ENCODE data around the gene SUMO3.
"Not testable (repeated sequence)": the region's sequence is repeated elsewhere in the genome, so short reads cannot be mapped to it uniquely, and the experiment has no call there.

SUMO3 gene

DNA sequence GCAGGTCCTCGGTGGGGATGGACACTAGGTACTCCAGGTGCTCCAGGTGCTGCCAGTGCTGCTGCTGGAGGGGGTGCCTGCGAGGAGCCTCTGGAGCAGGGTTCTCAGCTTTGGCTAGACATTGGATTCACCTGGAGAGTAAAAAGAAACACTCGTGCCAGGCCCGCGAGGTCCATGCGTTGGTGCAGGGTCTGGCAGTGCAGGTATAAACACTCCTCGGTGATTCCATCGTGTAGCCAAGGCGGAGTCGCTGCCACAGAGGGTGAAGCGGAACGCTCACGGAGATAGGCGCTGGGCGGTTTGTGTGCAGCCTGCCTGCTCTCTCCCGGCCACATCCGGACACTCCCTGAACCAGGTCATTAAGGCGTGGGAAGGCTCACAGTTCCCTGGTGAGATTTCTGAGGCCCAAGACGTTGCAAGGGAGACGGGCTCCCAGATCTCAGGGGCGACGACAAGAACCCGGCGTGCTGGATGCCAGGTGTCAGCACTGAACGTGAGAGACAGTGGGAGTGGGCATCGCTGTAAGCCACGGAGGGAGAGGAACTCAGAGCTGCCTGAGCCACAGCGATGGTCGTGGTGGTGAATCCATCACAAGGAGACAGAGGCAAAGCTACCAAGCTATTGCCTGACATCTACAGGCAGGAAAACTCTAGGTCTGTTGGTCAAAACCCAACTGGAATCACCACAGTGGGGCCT, 17.2 kb upstream of the SUMO3 start:
- no peaks in the 10 kb centered on the region for H3K36me3 ChIP-seq (ENCODE audit: control insufficient read depth, insufficient read depth, low read length)
- H3K27me3 ChIP-seq (ENCODE audit: control insufficient read depth, insufficient read depth, low read length): no peaks in the 10 kb centered on the region
- H3K9ac ChIP-seq (ENCODE audit: low read depth, low read length): no peak overlapping the region
- no peaks in the 10 kb centered on the region for H3K4me1 ChIP-seq (ENCODE audit: control insufficient read depth, insufficient read depth, low read length)
- H3K4me3 ChIP-seq (ENCODE audit: low read depth, low read length): no peak overlapping the region
- no peaks in the 10 kb centered on the region for H3K9me3 ChIP-seq (ENCODE audit: control insufficient read depth, insufficient read depth, low read length)

DNA sequence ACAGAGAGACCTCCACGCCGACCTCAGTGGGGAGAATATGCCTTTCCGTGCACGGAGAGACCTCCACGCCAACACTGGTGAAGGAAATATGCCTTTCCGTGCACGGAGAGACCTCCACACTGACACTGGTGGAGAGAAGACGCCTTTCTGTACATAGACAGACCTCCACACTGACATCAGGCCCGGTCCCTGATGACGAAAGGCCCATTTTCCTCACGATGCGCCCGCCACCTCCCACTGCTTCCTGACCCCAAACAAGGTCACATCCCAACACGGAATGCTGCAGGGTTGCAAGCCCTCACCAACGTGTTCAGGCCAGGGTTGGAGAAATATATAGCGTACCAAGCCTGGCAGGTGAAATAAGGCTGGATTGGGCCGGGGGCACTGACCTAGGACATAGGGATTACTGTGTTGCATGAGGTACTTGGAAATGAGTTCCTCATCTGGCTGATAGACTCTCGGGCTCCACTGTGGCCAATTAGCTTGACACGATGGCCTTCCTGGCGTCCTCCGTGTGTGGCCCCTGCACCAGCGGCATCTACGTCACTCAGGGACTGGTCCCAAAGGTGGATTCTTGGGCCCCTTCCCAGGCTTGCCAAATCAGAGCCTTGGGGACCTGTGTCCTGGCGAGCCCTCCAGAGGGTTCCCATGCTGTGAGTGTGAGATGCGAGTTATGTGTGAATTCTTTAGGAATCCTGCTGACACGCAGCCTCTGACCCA, 16.5 kb upstream of the SUMO3 start:
- Histone ChIP-seq H3K4me3 (ENCODE audit: low read depth, low read length) (no peak overlapping the region), H3K27me3 (ENCODE audit: control insufficient read depth, insufficient read depth, low read length) (no peaks in the 10 kb centered on the region), H3K9me3 (ENCODE audit: control insufficient read depth, insufficient read depth, low read length) (no peaks in the 10 kb centered on the region), H3K9ac (ENCODE audit: low read depth, low read length) (no peak overlapping the region), H3K4me1 (ENCODE audit: control insufficient read depth, insufficient read depth, low read length) (no peaks in the 10 kb centered on the region), H3K36me3 (ENCODE audit: control insufficient read depth, insufficient read depth, low read length) (no peaks in the 10 kb centered on the region)

DNA sequence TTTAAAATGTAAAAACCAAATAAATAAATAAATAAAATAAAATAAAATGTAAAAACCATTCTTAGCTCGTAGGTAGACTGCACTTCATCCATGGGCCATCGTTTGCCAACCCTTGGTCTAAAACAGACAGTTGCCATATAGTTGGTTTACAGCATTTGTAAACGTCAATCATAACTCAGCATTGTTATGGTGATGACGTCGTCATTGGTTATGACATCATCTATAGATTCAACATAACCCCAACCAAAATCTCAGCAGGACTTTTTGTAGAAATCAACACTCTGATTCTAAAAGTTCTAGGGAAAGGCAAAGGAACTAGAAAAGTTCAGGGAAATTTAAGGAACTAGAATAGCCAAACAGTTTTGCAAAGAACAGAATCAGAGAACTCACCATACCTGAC, 15.8 kb upstream of the SUMO3 start:
- Histone ChIP-seq H3K4me1 (ENCODE audit: control insufficient read depth, insufficient read depth, low read length) (no peaks in the 10 kb centered on the region), H3K9me3 (ENCODE audit: control insufficient read depth, insufficient read depth, low read length) (no peaks in the 10 kb centered on the region), H3K9ac (ENCODE audit: low read depth, low read length) (no peak overlapping the region), H3K36me3 (ENCODE audit: control insufficient read depth, insufficient read depth, low read length) (no peaks in the 10 kb centered on the region), H3K4me3 (ENCODE audit: low read depth, low read length) (no peak overlapping the region), H3K27me3 (ENCODE audit: control insufficient read depth, insufficient read depth, low read length) (no peaks in the 10 kb centered on the region)

DNA sequence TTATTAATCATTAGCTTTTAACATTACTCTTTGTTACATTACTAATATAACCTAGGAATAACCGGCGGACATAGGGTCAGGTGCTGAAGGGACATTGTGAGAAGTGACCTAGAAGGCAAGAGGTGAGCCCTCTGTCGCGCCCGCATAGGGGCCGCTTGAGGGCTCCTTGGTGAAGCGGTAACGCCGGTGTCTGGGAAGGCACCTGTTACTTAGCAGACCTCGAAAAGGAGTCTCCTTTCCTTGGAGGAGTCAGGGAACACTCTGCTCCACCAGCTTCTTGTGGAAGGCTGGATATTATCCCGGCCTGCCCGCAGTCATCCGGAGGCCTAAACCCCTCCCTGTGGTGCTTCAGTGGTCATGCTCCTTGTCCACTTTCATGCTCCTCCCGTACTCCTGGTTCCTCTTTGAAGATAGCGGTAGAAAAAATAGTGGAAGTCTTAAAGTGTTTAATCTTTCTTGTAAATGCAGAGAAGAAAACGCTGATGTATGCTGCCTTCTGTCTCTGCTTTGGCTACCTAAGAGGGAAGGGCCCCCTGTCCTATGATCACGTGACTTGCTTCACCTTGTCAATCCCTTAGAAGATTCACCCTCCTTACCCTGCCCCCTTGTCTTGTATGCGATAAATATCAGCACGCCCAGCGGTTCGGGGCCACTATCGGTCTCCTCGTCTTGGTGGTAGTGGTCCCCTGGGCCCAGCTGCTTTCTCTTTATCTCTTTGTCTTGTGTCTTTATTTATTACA, 14.8 kb upstream of the SUMO3 start:
- H3K27me3 ChIP-seq (ENCODE audit: control insufficient read depth, insufficient read depth, low read length); H3K9me3 ChIP-seq (ENCODE audit: control insufficient read depth, insufficient read depth, low read length): not testable (repeated sequence)

DNA sequence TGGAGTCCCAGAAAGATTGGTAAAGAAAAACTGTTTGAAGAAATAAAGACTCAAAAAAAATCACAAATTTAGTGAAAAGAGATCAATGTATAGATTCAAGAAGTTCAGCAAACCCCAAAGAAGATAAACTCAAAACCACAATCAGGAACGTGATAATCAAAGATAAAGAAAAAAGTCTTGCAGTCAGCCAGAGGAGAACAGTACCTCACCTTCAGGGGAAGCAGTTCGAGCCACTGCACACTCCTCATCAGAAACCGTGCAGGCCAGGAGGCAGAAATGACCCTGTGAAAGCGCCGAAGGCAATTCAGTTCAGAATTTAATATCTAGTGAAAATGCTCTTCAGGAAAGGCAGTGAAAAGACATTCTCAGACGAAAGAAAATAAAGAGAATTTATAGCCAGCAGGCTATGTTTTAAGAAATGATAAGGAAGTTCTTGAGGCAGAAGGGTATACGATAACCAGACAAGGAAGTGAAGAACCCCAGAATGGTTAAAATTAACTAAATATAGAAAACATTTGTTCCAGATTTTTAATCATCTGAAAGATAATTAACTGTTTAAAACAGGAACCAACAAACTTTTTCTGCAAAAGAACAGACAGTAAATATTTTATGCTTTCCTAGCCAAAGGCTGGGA, 13.5 kb upstream of the SUMO3 start:
- Histone ChIP-seq H3K36me3 (ENCODE audit: control insufficient read depth, insufficient read depth, low read length) (no peaks in the 10 kb centered on the region), H3K27me3 (ENCODE audit: control insufficient read depth, insufficient read depth, low read length) (no peaks in the 10 kb centered on the region), H3K9ac (ENCODE audit: low read depth, low read length) (no peak overlapping the region), H3K4me1 (ENCODE audit: control insufficient read depth, insufficient read depth, low read length) (no peaks in the 10 kb centered on the region), H3K9me3 (ENCODE audit: control insufficient read depth, insufficient read depth, low read length) (no peaks in the 10 kb centered on the region), H3K4me3 (ENCODE audit: low read depth, low read length) (no peak overlapping the region)

More for the DNA sequence above, 14.8 kb upstream of the SUMO3 start:
- H3K9ac ChIP-seq (ENCODE audit: low read depth, low read length); H3K36me3 ChIP-seq (ENCODE audit: control insufficient read depth, insufficient read depth, low read length); H3K4me1 ChIP-seq (ENCODE audit: control insufficient read depth, insufficient read depth, low read length); H3K4me3 ChIP-seq (ENCODE audit: low read depth, low read length): not testable (repeated sequence)

DNA sequence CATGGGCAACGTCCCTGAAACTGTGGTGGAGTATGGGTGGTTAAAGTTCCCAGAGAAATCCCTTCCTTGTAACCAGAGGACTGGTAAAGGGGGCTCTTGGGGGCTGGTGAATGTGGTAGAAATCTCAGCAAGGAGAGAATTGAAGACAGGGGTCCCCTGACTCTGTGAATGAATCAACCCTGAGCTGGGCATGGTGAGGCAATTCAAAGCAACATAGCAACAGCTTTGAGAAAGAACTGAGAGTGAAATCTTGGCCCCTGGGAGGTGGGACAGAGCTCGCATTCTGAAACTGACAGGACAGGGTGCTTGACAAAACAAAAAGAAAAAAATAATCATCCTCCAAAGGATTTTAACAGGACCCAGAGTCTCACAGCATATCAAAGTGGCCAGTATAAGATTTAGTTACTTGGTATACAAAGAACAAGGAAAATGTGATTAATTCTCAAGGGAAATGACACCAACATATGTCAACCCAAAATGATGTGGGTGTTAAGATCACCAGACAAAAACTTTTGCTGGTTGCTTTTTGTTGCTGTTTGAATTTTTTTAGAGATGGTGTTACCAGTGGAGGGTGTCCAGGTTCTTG, 11.7 kb upstream of the SUMO3 start:
- H3K4me1 ChIP-seq (ENCODE audit: control insufficient read depth, insufficient read depth, low read length): no peaks in the 10 kb centered on the region
- no peaks in the 10 kb centered on the region for H3K36me3 ChIP-seq (ENCODE audit: control insufficient read depth, insufficient read depth, low read length)
- H3K4me3 ChIP-seq (ENCODE audit: low read depth, low read length): no peak overlapping the region
- H3K27me3 ChIP-seq (ENCODE audit: control insufficient read depth, insufficient read depth, low read length): no peaks in the 10 kb centered on the region
- no peaks in the 10 kb centered on the region for H3K9me3 ChIP-seq (ENCODE audit: control insufficient read depth, insufficient read depth, low read length)
- no peak overlapping the region for H3K9ac ChIP-seq (ENCODE audit: low read depth, low read length)

- no peaks in the 10 kb centered on the region for H3K27me3 ChIP-seq (ENCODE audit: control insufficient read depth, insufficient read depth, low read length)
- H3K4me1 ChIP-seq (ENCODE audit: control insufficient read depth, insufficient read depth, low read length): no peaks in the 10 kb centered on the region
- H3K36me3 ChIP-seq (ENCODE audit: control insufficient read depth, insufficient read depth, low read length): no peaks in the 10 kb centered on the region
- H3K9me3 ChIP-seq (ENCODE audit: control insufficient read depth, insufficient read depth, low read length): peaks cover 4% of the 10 kb centered on the region
- H3K9ac ChIP-seq (ENCODE audit: low read depth, low read length): no peak overlapping the region
- no peak overlapping the region for H3K4me3 ChIP-seq (ENCODE audit: low read depth, low read length)
Observed at GRCh38 chr21:44828362-44829056, 10.6 kb upstream of the SUMO3 start.

GRCh38 chr21:44823179-44823660, 5.4 kb upstream of the SUMO3 start:
- peaks cover 10% of the 10 kb centered on the region for H3K9me3 ChIP-seq (ENCODE audit: control insufficient read depth, insufficient read depth, low read length)
- no peaks in the 10 kb centered on the region for H3K4me1 ChIP-seq (ENCODE audit: control insufficient read depth, insufficient read depth, low read length)
- peaks cover 8% of the 10 kb centered on the region for H3K27me3 ChIP-seq (ENCODE audit: control insufficient read depth, insufficient read depth, low read length)
- peaks cover 3% of the 10 kb centered on the region for H3K36me3 ChIP-seq (ENCODE audit: control insufficient read depth, insufficient read depth, low read length)
- no peak overlapping the region for H3K4me3 ChIP-seq (ENCODE audit: low read depth, low read length)
- no peak overlapping the region for H3K9ac ChIP-seq (ENCODE audit: low read depth, low read length)

- H3K9me3 ChIP-seq (ENCODE audit: control insufficient read depth, insufficient read depth, low read length): peaks cover 10% of the 10 kb centered on the region
Observed at GRCh38 chr21:44822484-44823178, 4.8 kb upstream of the SUMO3 start.

GRCh38 chr21:44820851-44821250, 3.0 kb upstream of the SUMO3 start:
- Histone ChIP-seq H3K4me3 (ENCODE audit: low read depth, low read length) (no peak overlapping the region), H3K27me3 (ENCODE audit: control insufficient read depth, insufficient read depth, low read length) (peaks cover 8% of the 10 kb centered on the region), H3K4me1 (ENCODE audit: control insufficient read depth, insufficient read depth, low read length) (peaks cover 3% of the 10 kb centered on the region), H3K9ac (ENCODE audit: low read depth, low read length) (no peak overlapping the region), H3K36me3 (ENCODE audit: control insufficient read depth, insufficient read depth, low read length) (peaks cover 3% of the 10 kb centered on the region), H3K9me3 (ENCODE audit: control insufficient read depth, insufficient read depth, low read length) (peaks cover 10% of the 10 kb centered on the region)

More at GRCh38 chr21:44822484-44823178, 4.8 kb upstream of the SUMO3 start:
- Histone ChIP-seq H3K4me1 (ENCODE audit: control insufficient read depth, insufficient read depth, low read length) (no peaks in the 10 kb centered on the region), H3K4me3 (ENCODE audit: low read depth, low read length) (no peak overlapping the region), H3K9ac (ENCODE audit: low read depth, low read length) (no peak overlapping the region), H3K36me3 (ENCODE audit: control insufficient read depth, insufficient read depth, low read length) (peaks cover 3% of the 10 kb centered on the region), H3K27me3 (ENCODE audit: control insufficient read depth, insufficient read depth, low read length) (peaks cover 8% of the 10 kb centered on the region)

Data from iPS-15b (cell line).